Endometrial microvascular endothelial cells (primary cell): Measurements from ENCODE around the gene CLEC9A. TPM values are rescaled to one million over a fixed set of nuclear protein-coding genes. Genes with fewer than 3 reads are reported as not detected.

Source experiments
- in situ Hi-C: cut with HindIII; loops from 2 replicates; pipeline ENCODE4 v1.10.0; 2017; ENCODE audit warnings: low sequenced_read_pairs, low pct_unique_long_range_greater_than_20kb; ENCODE audit errors: inconsistent ontology term
- total RNA-seq: library from RNA; depleted of rRNA; stranded (reverse); fragments of >200 nt; gene quantifications from one replicate; pipeline ENCODE4 v1.2.3, GENCODE V29; 2015; ENCODE audit errors: inconsistent ontology term

The CLEC9A gene
- total RNA-seq, 1 donor from 2014 or later = not detected

- in situ Hi-C loops = no loop called here
Observed at GRCh38 chr12:10097521-10097920, 67.0 kb downstream of the CLEC9A start.

DNA sequence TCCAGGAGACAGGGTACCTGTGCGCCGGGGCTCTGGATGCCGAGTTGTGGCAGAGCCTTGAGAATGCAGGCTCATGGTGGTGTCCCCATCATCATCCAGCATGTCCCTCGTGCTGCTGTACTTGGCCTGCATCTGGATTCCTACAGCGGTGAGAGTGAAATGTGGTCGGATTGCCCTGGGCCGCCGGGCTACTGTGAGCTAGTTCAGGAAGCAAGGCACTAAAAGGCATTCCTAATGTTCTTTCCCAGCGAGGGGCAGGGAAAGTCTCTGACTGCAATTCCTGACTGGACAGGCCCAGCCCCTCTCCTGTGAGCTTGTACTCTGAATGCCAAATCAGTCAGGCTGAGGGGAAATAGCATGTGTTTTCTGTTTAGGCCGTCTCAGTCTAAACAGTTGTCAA, 68.3 kb downstream of the CLEC9A start, which contains the start of gene CLEC1A:
CLEC1A (minus strand) TSS at position 195 of the 400 bp plus-strand sequence; CDS start at position 132, 63 bp downstream.
- in situ Hi-C loops = no loop called here

DNA sequence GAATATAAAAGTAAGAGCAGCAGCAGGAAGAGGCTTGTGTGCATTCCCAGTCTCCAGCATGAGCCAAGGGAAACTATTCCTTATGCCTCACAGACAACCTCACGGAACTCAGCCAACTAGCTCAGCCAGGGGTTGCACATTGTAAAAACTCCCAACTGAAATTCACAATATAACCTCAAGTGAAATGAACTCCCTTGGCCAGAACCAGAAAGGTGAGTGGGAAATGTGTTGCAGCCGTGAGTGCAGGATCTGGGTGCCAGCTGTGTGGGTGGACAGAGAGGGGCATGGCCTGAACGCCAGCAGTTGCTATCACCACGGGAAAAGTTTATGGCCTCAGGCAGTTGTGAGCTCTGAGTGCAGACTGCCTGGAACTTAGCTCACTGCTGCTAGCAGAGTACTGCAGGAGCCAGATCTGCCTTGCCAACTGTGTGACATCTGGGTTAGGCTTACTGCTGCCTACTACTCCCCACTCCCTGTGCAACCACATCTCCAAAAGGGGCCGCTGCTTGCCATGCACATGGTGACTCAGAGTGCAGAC, 70.6 kb downstream of the CLEC9A start:
- in situ Hi-C loops = no loop called here

- in situ Hi-C loops = no loop called here
Observed at GRCh38 chr12:10101648-10102220, 71.3 kb downstream of the CLEC9A start.

- in situ Hi-C loops = no loop called here
Observed at GRCh38 chr12:10102322-10102721, 71.8 kb downstream of the CLEC9A start.

DNA sequence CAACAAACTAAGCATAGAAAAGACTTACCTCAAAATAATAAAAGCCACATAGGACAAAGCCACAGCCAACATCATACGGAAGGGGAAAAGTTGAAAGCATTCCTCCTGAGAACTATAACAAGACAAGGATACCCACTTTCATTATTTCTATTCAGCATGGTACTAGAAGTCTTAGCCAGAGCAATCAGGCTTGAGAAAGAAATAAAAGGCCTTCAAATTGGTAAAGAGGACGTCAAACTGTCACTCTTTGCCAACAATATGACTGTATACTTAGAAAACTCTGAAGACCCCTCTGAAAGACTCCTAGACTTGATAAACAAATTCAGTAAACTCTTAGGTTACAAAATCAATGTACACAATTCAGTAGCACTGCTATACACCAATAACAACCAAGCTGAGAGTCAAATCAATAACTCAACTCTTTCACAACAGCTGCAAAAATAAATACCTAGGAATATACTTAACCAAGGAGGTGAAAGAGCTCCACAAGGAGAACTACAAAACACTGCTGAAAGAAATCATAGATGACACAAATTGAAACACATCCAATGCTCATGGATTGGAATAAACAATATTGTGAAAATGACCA, 79.9 kb downstream of the CLEC9A start:
- in situ Hi-C loops = no loop called here

DNA sequence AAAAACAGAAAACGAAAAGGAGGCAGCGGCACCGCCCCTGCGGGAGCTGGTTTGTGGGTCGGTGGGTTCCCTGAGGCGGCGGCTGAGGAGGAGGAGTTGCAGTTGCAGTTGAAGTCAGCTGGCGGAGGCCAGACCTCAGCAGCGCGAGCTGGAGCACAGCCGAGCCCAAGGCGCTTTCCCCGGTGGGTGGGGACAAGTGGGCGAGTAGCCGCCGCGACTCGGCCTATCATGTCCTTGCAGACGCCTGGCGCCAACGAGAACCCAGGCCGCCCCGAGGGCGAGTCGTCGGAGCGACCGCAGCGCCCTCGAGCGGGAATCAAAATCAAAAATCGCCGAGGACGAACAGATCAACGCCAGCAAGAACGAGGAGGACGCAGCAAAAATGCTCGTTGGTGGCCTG, 81.0 kb downstream of the CLEC9A start:
- in situ Hi-C loops = no loop called here

- in situ Hi-C loops = no loop called here
Observed at GRCh38 chr12:10113075-10113474, 82.6 kb downstream of the CLEC9A start.

DNA sequence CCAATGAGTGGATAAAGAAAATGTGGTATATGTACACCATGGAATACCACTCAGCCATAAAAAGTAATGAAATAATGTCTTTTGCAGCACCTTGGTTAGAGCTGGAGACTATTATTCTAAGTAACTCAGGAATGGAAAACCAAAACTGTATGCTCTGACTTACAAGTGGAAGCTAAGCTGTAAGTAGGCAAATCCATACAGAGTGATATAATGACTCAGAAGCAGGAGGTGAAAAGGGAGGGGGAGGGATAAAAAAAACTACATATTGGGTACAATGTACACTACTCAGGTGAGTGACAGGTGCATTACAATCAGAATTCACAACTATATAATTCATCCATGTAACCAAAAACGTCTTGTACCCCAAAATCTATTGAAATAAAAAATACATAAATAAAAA, 83.4 kb downstream of the CLEC9A start:
- in situ Hi-C loops = no loop called here

DNA sequence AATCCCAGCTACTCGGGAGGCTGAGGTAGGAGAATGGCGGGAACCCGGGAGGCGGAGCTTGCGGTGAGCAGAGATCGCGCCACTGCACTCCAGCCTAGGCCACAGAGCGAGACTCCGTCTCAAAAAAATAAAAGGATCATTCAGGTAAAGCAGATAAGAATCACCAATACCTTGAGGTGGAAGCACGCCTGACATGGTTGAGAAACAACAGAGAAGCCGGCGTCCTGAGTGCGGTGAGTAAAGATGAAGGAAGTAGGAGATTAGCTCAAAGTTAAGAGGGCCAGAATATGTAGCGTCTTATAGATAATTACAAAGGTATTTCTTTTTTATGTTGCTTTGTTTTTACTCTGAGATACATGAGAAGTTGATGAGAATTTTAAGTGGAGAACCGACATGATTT, 84.8 kb downstream of the CLEC9A start:
- in situ Hi-C loops = no loop called here

Other genes with a start within 250 kb of the CLEC9A start
- gene KLRF1, start 203.2 kb upstream of the CLEC9A start, total RNA-seq = 2.1 TPM
- gene CLEC2B, start 161.3 kb upstream of the CLEC9A start, total RNA-seq = 30.8 TPM
- not detected for gene KLRF2, start 149.2 kb upstream of the CLEC9A start, total RNA-seq
- gene CLEC2A, start 98.3 kb upstream of the CLEC9A start, total RNA-seq = not detected
- gene CLEC12A, start 59.3 kb upstream of the CLEC9A start, total RNA-seq = not detected
- not detected for gene CLEC1B, start 31.6 kb upstream of the CLEC9A start, total RNA-seq
- 0.09 TPM for gene CLEC12B, start 20.1 kb upstream of the CLEC9A start, total RNA-seq
- 54.4 TPM for gene CLEC1A, start 68.3 kb downstream of the CLEC9A start, total RNA-seq
- gene CLEC7A, start 99.5 kb downstream of the CLEC9A start, total RNA-seq = 0.84 TPM
- gene OLR1, start 141.4 kb downstream of the CLEC9A start, total RNA-seq = 1.5 TPM
- not detected for gene TMEM52B, start 148.3 kb downstream of the CLEC9A start, total RNA-seq
- 30.0 TPM for gene GABARAPL1, start 182.2 kb downstream of the CLEC9A start, total RNA-seq